GM21786 (cell line): ENCODE results near the gene CYP11A1.

Experiments
- ATAC-seq: cut with Tn5 transposase; IDR thresholded peaks from one replicate; pipeline ENCODE4 v1.9.1; 2021; ENCODE audit not compliant: unreplicated experiment

The CYP11A1 gene

DNA sequence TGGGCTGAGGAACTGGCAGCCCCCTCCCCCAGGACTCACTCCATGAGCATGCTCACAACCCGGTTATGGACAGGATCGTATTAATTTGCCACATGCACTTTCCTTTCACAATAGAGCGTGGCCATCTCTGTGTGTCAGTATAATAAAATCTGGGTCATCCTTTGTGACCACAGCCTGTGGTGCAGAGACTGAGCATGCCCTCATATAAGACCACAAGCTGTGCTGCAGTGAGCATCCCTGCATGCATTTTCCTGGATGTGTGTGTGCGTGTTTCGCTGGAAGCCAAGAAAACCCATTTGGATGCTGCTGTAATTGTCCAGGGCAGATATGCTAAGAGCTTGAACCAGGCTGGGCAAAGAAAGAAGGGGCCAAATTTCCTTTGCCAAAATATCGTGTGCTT is 39.7 kb downstream of the CYP11A1 start:
- ATAC-seq, result no peak

DNA sequence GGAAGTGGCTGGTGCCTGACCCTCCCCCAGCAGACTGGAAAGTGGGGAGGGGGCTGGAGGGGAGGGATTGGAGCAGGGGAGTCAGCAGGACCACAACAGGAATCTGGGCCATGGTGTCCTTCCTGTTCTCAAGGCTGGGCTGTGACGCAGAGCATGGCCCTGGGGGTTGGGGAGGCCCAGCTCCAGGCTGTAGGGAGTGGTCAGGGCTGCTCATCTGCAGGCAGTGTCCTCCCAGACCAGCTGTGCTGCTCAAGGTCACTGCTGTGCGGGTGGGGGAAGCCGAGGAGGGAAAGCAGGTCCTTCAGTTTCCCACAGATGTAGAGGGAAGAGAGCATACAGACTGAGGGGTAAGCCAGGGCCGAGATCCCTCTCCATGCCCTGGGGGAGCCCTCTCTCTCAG is 40.7 kb downstream of the CYP11A1 start:
- no peak for ATAC-seq

DNA sequence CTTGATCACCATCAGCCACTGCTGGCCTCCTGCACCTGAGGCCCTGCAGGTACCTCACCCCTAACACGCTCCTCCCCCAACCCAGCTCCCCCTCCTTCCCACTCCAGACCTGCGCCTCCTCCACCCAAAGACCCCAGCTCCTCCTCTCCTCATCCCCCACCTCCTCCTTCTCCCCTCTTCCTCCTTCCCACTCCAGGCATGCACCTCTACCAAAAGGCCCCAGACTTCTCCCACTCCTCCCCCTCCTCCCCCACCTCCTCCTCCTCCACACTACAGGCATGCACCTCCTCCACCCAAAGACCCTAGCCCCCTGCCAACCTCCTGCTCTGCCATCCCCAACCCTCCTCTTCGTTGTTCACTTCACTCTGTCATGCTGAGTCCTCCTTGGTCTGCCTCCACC is 42.7 kb downstream of the CYP11A1 start:
- ATAC-seq, result no peak

DNA sequence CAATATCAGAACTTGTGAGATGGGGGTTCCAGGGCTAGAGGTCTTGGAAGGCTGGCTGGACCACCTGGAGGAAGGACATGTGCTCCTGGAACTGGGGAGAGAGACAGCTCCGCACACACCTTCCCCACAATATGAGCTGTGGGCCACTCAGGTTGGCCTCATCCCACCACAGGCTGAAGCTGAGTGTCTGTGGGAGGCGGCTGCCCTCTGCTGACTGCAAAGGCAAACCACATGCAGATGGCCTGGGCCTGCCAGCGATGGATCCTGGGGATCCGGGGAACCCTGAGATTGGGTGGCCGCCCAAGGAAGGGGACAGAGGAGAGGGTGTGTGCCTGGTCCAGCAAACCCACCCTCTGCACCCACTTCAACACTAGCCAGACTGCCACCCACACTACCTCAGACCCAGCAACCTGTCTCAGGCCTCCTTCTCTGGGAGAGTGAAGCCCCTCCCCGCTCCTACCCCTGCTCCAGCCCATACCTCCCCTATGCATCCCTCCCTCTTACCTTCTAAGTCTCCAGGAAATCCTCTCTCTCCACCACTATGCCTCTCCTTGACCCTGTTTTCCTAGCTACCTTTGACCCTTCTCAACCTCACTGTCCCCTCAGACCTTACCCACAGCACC is 44.8 kb downstream of the CYP11A1 start:
- ATAC-seq, result no peak

DNA sequence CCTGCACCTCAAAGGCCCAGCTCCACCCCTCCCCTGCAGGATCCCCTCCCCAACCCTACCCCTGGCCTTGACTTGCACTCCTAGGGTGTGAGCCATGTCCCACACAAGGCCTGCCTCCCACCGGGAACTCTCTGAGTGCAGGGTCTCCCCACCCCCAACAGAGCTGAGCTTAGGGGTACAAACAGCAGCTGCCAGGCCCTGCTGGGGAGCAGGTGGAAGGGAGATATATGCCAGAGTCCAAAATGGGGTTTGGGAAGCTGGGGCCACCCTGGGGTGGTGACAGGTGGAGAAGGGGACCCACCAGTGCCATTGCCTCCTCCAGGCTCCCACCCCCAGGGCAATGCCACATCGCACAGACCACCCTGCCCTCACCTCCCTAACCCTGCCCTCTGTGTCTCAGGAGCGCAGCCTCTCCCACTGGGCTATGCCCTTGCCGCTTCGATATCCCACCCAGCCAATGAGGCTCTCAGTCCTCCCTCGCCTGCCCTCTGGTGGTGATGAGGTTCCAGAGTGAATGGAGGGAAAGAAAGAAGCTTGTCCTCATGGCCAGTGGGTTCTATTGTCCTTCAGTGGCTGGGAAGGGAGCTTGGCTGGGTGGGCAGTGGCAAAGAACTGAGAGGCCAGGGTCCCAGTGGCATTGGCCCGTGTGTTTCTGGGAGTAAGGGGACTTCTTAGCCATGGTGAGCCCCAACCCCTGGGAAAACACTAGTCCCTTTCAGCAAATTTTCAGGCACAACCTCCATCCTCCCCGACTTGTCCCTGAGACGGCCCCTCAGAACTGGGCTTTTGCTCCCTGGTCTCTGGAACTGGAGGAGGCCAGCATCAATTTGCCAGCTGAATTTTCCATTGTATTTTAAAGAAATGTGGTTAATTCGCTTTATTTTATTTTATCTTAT is 46.8 kb downstream of the CYP11A1 start:
- ATAC-seq, result no peak

DNA sequence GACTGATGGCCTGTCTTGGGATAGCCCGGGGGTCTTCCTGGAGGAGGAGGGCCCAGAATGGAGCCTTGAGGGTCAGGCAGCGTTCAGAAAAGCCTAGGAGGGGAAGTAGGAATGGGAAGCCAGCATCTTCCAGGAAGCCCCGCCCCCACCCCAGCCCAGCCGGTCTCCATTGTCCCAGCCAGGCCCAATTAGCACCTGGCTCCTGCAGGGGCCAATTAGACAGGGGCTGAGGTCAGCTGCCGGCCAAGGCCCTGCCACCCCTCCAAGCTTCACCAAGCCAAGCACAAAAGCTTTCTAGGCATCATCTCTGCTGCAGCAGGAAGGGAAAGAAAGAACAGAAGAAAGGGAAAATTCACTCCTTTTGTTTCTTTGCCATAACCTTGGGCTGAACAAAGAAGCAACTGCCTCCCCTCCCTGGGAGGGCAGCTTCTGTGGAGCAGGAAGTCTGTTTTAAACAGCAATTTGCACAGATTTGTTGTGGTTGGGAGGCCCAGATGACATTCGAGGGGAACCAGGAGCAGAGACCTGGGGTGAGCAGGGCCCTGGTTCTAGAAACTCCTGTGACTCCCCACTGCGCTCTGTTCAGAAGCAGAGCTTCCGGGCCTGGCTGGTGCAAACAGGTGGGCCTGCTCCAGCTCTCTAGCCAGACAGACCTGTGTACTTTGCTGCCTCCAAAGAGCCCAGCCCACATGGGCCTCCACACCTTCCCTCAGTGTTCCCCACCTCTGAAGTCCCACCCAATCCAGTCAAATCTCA is 47.7 kb downstream of the CYP11A1 start:
- no peak for ATAC-seq

DNA sequence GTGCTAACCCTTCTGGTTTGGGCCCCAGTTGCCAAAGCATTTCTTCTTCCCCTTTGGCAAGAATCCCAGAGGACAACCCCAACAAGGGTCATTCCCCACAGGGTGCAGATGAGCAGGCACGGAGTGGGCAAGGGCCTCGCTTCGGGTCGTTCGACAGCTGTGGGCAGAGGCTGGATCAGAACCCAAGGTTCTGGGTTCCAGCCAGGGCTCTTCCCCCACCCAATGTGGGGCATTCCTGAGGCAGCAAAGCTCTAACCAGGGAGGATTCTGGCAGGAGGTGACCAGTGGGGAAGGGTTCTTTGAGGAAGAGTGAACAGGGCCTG is 48.3 kb downstream of the CYP11A1 start:
- ATAC-seq, result no peak

DNA sequence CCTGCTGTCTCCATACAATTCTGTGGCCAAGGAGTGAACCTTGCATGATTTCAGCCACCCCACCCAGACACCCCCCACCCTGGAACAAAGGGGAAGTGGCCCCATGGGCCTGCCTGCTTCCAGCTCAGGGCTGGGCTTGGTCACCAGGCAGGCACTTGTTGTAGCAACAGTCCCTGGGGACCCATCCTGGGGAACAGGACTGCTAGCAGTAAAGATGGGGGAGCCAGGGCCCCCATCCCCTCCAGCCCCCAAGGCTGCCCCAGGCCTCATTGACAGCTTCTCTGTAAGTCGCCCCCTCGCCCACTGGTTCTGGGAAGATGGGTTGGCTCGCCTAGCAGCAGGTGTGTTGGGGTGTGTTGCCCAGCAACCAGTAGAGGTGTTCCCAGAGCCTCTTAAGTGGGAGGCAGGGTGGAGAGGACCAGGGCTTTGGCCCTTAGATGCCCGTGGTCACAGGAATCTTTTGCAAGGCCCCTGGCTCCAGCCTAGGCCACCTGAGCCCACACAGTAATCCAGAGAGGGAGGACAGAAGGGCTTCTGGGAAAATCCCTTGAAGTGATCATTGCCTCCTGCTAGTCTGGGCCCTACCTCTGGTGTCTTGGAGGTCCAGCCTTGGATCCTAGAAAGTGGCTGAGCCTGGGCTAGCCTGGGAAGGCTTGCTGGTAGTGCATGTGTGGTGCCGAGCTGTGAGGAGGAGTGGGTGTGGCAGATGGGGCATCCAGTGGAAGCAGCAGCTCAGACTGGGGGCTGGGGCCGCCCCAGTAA is 48.9 kb downstream of the CYP11A1 start:
- ATAC-seq, result no peak

DNA sequence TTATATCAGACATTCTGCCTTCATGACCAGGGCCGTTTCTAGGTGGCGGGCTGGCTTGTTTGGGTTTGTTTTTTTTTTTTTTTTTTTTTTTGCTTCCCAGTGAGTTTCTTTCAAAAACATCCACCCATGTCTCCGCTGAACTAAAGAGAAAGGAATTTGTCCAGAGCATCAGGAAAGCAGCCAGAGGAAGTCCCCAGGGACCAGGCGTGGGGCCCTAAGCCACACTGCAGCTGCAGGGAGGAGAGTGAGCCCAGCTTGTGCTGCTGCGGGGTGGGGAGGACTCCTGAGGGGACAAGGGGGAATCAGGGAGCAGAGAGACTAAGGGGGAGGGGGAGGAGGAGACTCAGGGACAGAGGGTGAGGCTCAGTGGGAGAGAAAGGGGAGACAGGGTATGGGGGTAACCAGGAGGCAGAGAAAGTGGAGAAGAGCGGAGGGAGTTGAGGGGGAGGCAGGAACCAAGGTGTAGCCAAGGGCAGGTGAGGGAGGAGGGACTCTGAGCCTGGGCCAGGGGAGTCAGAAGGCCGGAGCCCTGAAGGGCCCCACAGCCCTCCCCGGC is 49.5 kb downstream of the CYP11A1 start:
- ATAC-seq, result no peak

DNA sequence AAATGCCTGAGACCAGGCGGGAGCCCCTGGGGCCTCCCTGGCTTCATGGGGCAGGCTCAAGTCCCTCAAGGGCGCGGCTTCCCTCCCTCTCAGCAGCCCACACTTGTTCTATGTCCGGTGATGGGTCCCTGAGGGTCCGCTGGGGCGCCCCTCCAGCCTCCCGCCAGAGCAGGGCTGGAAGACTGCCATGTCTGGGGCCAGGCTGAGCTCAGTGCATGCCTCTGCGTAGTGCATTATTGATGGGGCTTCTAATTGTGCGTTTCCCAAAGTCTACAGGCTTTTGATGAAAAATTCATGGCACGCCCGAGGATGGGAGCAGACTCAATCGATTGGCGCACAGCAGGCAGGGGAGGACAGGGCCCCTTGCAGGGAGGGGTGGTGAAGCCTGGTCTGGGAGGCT is 51.3 kb downstream of the CYP11A1 start:
- no peak for ATAC-seq

DNA sequence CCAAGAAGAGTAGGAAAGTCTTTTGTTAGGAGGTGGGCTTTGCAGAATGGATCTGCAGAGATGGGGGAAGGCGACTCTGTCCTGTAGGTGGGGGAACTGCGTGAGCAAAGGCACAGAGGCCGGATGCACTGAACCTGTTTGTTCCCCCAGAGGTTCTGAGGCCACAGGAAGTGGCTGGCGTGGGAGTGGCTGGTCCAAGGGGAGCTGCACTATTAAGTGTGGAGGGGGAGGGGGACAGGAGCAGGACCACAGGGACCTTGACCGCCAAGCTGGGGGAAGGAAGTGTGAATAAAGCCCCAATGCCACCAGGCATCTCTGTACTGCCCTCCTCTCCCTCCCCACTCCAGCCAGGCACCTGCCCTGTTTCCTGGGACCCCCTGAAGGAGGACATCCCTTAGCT is 51.8 kb downstream of the CYP11A1 start:
- no peak for ATAC-seq

DNA sequence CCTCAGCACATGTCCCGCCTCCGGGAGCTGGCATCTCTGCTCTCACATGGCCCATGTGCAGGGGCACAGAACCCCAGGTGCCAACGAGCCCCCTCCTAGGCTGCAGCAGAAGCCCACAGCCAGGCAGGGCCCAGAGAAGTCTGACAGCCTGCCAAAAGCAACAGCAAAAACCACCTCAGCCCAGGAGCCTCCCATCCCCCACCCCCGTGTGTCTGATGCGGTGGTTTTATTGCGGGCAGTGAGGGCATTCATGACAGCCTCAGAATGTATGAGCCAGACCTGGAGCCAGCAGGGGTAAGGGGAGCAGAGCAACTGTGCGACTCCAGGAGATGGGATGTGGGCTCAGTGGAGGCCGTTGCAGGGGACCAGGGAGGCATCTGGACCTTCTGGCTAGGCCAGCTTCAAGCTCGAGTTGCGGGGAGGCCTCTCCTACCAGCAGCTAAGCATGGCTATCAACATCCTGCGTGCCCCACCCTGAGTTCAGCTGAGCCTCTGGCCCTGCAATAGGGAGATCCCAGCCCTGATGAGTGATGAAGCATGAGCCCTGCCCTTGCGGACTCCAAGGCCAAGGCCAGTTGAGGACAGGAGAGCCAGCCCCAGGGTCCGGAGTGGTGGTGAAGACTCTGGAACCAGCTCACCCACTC is 52.5 kb downstream of the CYP11A1 start:
- no peak for ATAC-seq

DNA sequence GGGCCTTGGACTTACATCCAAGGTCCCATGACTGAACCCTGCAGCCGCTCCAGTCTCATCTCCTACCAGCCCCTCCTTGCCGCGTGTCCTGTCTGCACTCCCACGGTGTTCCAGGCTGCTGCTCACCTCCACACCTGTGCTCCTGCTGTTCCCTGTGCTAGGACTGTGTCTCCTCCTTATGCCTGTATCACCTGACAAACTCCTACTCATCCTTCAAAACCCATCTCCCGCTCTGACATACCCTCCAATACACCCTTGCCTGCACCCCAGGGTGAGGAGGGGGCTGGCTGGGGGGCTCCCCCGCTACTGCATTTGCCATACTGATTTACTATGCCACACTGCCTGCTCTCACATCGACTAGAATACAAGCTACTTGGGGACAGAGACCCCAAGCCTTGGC is 53.6 kb downstream of the CYP11A1 start:
- ATAC-seq, result no peak

DNA sequence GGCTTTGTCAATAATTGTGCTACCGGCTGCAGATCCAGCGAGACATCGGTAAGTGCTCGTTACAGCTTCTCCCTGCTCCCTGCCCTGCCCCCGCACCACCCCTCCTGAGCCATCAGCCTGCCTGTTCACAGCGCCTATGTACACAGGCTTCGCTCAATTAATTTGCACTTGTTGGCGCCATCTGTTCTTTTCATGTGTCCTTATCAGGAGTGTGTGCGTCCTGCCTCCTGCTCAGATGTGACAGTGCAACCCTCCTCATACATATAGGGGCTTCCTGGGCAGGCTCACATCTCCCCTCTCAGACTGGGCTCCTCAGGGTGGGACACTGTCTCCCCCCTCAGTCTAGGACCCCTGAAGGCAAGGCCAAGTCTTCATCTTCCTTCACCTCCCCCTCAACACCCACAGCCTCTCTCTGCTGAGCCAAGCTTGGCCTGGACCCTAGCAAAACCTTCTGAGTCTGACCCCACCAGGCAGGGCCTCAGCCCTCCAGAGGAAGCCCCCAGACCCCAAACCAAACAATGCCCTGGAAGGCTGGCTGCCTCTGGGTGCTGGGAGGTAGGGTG is 54.9 kb downstream of the CYP11A1 start:
- ATAC-seq, result no peak

DNA sequence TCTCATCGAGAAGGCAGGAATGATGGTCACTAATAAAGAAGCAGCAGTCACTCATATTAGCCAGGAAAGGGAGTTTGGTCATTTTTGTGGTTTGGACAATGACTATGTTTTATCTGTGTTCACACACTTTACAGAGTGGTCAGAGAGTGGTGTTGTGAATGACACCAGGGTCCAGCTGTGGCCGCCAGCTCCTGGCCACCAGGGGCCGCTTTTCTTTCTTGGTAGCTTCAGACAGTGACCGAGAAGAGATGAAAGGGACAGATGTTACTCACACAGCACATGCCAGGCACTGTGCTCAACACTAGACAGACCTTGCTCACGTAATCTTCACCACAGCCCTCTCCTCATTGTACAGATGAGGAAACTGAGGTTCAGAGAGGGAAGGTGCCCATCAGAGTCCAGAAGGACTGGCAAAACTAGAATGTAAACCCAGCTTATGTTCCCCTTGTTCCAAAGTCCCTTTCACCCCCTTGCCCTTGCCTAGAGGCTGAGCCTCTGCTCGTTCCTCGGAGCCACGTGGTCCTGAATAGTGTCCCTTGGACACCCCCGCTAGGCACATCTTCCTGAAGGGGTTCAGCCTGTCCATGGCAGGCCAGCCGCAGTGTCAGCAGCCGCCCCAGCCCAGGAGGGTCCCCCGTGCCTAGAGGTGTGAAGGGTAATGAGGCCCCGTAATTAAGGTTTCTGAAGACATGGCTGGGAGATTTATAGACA is 55.6 kb downstream of the CYP11A1 start:
- no peak for ATAC-seq

DNA sequence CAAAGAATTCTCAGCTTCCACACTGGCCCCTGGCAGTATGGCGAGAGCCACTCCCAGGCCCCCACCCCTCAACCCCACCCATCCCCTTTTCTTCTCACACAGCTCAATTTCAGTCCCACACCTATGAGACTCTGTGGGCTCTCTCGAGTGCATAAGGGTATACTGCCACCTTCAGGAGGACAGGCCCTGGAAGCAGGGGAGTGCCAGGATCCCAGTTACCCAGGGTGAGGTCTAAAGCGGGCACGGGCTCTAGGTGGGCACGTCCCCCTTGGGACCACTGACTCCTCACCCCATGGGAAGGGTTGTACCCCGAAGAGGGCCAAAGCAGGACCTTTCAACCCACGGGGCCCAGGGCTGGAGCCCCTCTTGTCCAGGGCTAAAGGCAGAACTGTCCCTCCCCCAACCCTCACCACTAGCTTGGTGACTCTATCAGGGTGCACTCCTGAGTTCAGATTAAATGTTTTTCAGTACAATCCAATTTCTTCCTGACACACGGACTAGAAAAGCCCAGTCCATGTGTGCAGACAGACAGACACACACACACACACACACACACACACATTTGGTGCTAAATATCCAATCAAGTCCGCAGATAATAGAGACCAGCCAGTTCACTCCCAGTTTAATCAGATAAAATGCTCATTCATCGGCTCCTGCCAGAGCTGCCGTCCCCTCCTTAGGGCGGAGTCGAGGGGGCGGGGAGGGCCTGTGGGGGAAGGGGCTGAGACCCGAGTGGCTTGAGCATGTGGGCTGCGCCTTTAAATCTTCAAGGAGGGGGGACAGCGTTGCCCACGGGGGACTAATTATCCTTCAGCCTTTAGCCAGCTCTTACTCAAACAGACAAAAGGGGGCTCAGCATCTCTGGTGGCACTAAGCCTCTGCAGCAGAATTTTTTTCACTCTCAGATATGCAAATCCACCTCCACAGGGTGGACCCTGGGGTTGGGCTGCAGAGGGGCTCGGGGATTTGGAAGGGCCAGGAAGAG is 59.3 kb downstream of the CYP11A1 start:
- ATAC-seq, result no peak

DNA sequence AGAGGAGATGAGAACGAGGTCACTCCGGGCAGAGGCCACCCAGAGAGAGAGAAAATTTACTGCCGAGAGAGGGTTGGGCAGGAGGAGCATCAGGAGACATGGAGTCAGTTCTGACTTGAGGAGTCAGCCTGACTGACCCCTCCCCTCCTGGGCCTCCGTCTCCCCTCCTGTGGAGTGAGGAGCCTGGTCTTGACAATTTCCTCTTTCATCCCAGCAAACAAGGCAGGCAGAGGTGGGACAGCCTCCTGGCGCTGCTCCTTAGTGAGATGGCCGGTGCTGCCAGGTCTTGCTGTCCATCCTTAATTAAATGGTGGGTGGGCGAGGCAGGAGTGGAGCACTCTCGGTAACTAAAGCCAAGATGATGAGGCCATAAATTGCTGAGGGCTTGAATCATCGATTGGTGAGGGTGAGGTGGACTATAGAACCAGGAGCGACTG is 60.6 kb downstream of the CYP11A1 start:
- ATAC-seq, result no peak

DNA sequence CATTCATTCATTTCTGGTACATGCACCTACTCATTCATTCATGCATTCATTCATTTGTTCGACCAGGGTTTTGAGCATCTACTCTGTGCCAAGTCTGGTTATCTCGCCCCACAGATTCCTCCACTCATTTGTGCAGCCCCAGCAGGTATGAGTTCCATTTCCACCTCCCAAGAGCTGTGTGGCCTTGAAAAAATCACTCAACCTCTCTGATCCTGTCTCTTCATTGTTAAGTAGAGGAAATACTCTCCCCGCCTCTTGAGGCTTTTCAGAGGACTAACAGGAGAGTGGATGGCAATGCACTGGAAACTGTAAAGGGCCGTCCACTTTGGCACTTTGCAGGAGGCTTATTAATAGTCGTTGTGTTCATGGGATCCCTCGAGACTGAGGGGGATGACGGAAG is 61.8 kb downstream of the CYP11A1 start:
- ATAC-seq, result no peak
